LNCAP (cell line): ENCODE results near the gene CYGB.

Experiments used
- TF ChIP-seq, protein P1 (sequence below): fragments of 450-650 bp; IDR thresholded peaks from 2 replicates; pipeline ENCODE4 v1.5.1; 2017; ENCODE audit warnings: mild to moderate bottlenecking

CYGB gene

DNA sequence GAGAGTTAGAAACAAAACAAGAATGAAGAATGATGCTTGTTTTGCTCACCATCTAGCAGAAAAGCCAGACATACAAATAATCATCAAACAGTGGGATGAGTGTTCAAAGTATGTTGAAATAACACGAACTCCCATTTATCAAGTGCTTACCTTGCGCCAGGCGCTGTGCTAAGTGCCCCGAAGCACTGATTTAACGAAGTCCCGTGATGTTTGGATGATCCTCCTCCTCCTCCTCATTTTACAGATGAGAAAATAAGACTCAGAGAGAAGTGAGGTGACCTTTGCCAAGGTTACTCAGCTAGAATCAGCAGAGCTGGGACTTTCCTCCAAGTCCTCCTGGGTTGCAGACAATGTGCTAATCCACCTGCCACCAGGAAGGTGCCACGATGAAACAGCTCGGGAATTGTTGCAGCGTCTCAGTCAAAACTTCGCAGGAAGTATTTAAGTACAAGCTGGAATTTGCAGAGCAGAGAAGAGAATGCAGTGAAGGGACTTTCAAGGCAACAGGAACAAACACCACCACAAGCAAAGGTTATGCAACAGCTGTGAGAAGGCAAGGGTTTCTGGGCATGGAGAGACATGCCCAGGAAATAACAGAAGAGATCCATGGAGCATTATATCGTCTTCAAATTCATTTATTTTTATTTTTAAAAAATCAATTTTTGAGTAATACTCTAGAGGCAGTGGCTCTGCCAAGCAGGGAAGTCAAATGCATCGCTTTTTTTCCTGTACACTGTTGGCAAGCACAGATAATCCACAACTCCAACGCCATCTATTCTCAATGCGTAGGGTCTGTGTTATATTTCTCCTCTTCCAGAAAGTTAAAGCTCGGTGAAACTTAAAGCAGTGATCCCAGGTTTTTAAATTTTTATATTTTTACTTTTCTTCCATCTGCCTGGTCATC lies 13.5 kb upstream of the CYGB start:
- TF ChIP-seq, protein P1, sequence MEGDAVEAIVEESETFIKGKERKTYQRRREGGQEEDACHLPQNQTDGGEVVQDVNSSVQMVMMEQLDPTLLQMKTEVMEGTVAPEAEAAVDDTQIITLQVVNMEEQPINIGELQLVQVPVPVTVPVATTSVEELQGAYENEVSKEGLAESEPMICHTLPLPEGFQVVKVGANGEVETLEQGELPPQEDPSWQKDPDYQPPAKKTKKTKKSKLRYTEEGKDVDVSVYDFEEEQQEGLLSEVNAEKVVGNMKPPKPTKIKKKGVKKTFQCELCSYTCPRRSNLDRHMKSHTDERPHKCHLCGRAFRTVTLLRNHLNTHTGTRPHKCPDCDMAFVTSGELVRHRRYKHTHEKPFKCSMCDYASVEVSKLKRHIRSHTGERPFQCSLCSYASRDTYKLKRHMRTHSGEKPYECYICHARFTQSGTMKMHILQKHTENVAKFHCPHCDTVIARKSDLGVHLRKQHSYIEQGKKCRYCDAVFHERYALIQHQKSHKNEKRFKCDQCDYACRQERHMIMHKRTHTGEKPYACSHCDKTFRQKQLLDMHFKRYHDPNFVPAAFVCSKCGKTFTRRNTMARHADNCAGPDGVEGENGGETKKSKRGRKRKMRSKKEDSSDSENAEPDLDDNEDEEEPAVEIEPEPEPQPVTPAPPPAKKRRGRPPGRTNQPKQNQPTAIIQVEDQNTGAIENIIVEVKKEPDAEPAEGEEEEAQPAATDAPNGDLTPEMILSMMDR: no peak

- TF ChIP-seq, protein P1: no peak
Observed at GRCh38 chr17:76549539-76549938, 12.0 kb upstream of the CYGB start.

- TF ChIP-seq, protein P1: no peak
Observed at GRCh38 chr17:76549215-76549518, 11.7 kb upstream of the CYGB start.

- TF ChIP-seq, protein P1: no peak
Observed at GRCh38 chr17:76548378-76549214, 11.1 kb upstream of the CYGB start.

DNA sequence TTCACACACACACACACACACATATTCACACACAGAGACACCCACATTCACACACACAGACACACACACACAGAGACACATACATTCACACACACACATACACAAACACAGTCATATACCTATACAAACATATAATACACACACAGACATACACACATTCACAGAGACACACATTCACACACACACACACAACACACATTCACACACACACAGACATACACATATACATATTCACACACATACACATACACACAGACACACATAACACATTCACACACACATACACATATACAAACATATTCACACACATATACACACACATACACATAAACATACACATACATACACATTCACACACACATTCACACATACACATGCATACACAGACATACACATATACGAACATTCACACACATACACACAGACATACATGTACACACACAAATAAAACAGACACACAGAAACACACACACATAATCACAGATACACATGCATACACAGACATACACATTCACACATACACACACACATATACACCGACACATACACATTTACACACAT lies 10.2 kb upstream of the CYGB start:
- TF ChIP-seq, protein P1: peak; percentile 16; the same call in 1 of the 2 replicates

DNA sequence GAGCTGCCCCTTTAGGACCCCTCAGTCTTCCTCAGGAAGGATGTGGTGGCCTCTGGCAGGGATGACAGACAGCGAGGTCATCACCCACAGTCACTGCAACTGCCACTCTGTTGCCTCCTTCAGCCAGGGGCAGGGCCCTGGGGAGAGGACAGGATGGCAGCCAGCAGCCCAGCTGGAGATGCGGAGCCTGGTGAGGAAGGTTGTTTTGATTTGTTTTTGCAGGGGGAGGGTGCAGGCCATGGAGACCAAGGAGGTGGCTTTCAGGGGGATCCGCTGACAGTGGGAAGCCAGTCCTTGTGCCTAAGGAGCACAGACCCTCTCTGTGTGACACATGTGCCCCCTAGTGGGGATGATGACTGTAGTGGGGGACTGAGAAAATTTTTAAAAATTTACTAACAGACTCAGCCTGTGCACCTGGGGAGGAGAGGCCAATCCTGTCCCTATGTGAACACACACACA lies 9.7 kb upstream of the CYGB start:
- TF ChIP-seq, protein P1: peak; percentile 69

GRCh38 chr17:76546556-76547182 lies 9.2 kb upstream of the CYGB start:
- TF ChIP-seq, protein P1: no peak
